HepG2 (cell line): ENCODE measurements around the gene DUSP15. TPM values are rescaled to one million over a fixed set of nuclear protein-coding genes. Genes with fewer than 3 reads are reported as not detected.

Experiments
- ATAC-seq: fragments of 200-7000 bp; cut with Tn5 transposase; 3 replicates; pipeline ENCODE4 v1.9.1; 2020; ENCODE audit warnings: mild to moderate bottlenecking, moderate library complexity
- BruUV-seq: library from RNA; stranded (reverse); fragments of 400-500 nt; replicated peaks from 2 replicates; lab custom pipeline; 2021; lab: Mats Ljungman, UMichigan
- CTCF ChIA-PET: fragments of 300-600 bp; formaldehyde crosslinking; extraction: SDS; loops from one replicate; lab custom pipeline; 2021; ENCODE audit warnings: low total read pairs, inconsistent platforms, low intra/inter-chr PET ratio; lab: Yijun Ruan, JAX
- POLR2A ChIA-PET: fragments of 350-600 bp; sonication (Branson Sonifier 250); formaldehyde crosslinking; loops from one replicate; lab custom pipeline; 2020; ENCODE audit warnings: antibody characterized with exemption, inconsistent platforms; lab: Yijun Ruan, JAX
- DNase-seq: peaks from one replicate; pipeline ENCODE4 v3.0.0-alpha.2; 2015; ENCODE audit warnings: low spot score
- FAIRE-seq: peaks from 3 replicates; lab custom pipeline; 2011; peaks lifted over from hg19 to GRCh38; lab: Jason Lieb, UNC
- H2AFZ ChIP-seq: one replicate; pipeline ENCODE4 v1.6.1; 2011; ENCODE audit warnings: low read length, inconsistent platforms
- H3K27ac ChIP-seq: fragments of 300-600 bp; 3 replicates; pipeline ENCODE4 v1.8.0; 2011; ENCODE audit warnings: mixed run types, mild to moderate bottlenecking, mixed read lengths, low read length, inconsistent platforms; ENCODE audit not compliant: insufficient read depth; ENCODE audit errors: extremely low read length
- H3K27me3 ChIP-seq, 2 experiments: fragments of 200-600 bp in 1 of 2; 2 replicates in 1 of 2; 3 replicates in 1 of 2; pipeline versions ENCODE4 v1.6.0 to v1.8.0; 2011; ENCODE audit warnings: low read length in 2 of 2, mild to moderate bottlenecking in 2 of 2, moderate library complexity in 2 of 2, inconsistent platforms in 1 of 2; ENCODE audit not compliant: insufficient read depth in 2 of 2, control insufficient read depth in 1 of 2
- H3K36me3 ChIP-seq, 2 experiments: fragments of 200-600 bp in 1 of 2; replicated peaks in 1 of 2; 2 replicates in 1 of 2; 3 replicates in 1 of 2; pipeline versions ENCODE4 v1.5.1 to v1.8.0; 2011; ENCODE audit warnings: low read length in 2 of 2, inconsistent platforms in 1 of 2; ENCODE audit not compliant: insufficient read depth in 2 of 2, control insufficient read depth in 1 of 2
- H3K4me1 ChIP-seq: 2 replicates; pipeline ENCODE4 v1.5.1; 2012; ENCODE audit warnings: low read length, inconsistent platforms; ENCODE audit not compliant: insufficient read depth
- H3K4me2 ChIP-seq: 2 replicates; pipeline ENCODE4 v1.6.0; 2011; ENCODE audit warnings: low read depth, low read length, inconsistent platforms
- H3K4me3 ChIP-seq, 3 experiments: fragments of 200-600 bp in 1 of 3; sonication (generic), shearing (Covaris generic) in 1 of 3; replicated peaks in 1 of 3; 2 replicates each; pipeline ENCODE4 v1.5.1; 2011 to 2016; ENCODE audit warnings: low read length in 3 of 3, inconsistent platforms in 2 of 3, low read depth in 2 of 3, mild to moderate bottlenecking in 2 of 3, control low read depth in 1 of 3, mixed read lengths in 1 of 3; ENCODE audit not compliant: insufficient read depth in 1 of 3
- H3K79me2 ChIP-seq: one replicate; pipeline ENCODE4 v1.6.1; 2011; ENCODE audit warnings: low read length, inconsistent platforms; ENCODE audit not compliant: insufficient read depth
- H3K9ac ChIP-seq: 2 replicates; pipeline ENCODE4 v1.6.0; 2011; ENCODE audit warnings: mild to moderate bottlenecking, low read depth, low read length, inconsistent platforms; ENCODE audit not compliant: insufficient read depth
- H3K9me3 ChIP-seq: 2 replicates; pipeline ENCODE4 v1.5.1; 2012; ENCODE audit warnings: mild to moderate bottlenecking, low read length
- H4K20me1 ChIP-seq: 2 replicates; pipeline ENCODE4 v1.6.0; 2011; ENCODE audit warnings: inconsistent platforms, mild to moderate bottlenecking, low read length, moderate library complexity; ENCODE audit not compliant: insufficient read depth
- ATF6 ChIP-seq: sonication (generic); formaldehyde crosslinking; conservative IDR thresholded peaks from 2 replicates; pipeline ENCODE4 v1.4.0; 2020; ENCODE audit warnings: missing genetic modification reagents
- CBX2 ChIP-seq, 2 experiments: fragments of 200-600 bp in 1 of 2; sonication (generic); formaldehyde crosslinking in 1 of 2; IDR thresholded peaks; 2 replicates each; pipeline versions ENCODE4 v1.7.0 to v1.8.1; 2018 to 2022; ENCODE audit warnings: low read depth in 2 of 2, low read length in 1 of 2, mild to moderate bottlenecking in 1 of 2, missing genetic modification reagents in 1 of 2
- FOSL2 ChIP-seq: sonication (generic); formaldehyde crosslinking; IDR thresholded peaks from 2 replicates; pipeline ENCODE4 v1.4.0; 2020; ENCODE audit warnings: missing genetic modification reagents
- NONO ChIP-seq, 2 experiments: fragments of 450-650 bp in 1 of 2; sonication (generic) in 1 of 2; formaldehyde crosslinking in 1 of 2; IDR thresholded peaks in 1 of 2; conservative IDR thresholded peaks in 1 of 2; 2 replicates each; pipeline versions ENCODE4 v1.6.1 to v1.8.0; 2017 to 2022; ENCODE audit warnings: mild to moderate bottlenecking in 1 of 2, missing genetic modification reagents in 1 of 2, moderate library complexity in 1 of 2
- SMAD3 ChIP-seq: sonication (generic); formaldehyde crosslinking; IDR thresholded peaks from 2 replicates; pipeline ENCODE4 v1.4.0; 2020; ENCODE audit warnings: missing genetic modification reagents
- THAP8 ChIP-seq: sonication (generic); formaldehyde crosslinking; IDR thresholded peaks from 2 replicates; pipeline ENCODE4 v1.5.1; 2020; ENCODE audit warnings: missing genetic modification reagents, mild to moderate bottlenecking, borderline replicate concordance
- ZNF263 ChIP-seq: sonication (generic); formaldehyde crosslinking; IDR thresholded peaks from 2 replicates; pipeline ENCODE4 v1.4.0; 2020; ENCODE audit warnings: missing genetic modification reagents
- ZNF550 ChIP-seq: sonication (generic); formaldehyde crosslinking; IDR thresholded peaks from 2 replicates; pipeline ENCODE4 v1.4.0; 2020; ENCODE audit warnings: mild to moderate bottlenecking, missing genetic modification reagents, borderline replicate concordance
- WGBS: methylation state at CpG from one replicate; pipeline ENCODE4 v1.1.6; 2017; ENCODE audit warnings: low lambda C conversion rate; 5-methylcytosine and 5-hydroxymethylcytosine counted together
- in situ Hi-C: cut with HindIII; loops from 2 replicates; pipeline ENCODE4 v1.10.0; 2017; ENCODE audit warnings: low pct_unique_long_range_greater_than_20kb; ENCODE audit not compliant: extremely low pct_ligation_motif_present
- intact Hi-C: fragments of 100-400 bp; cut with micrococcal nuclease; formaldehyde crosslinking; loops from one replicate; pipeline ENCODE4 v1.10.0; 2022; ENCODE audit not compliant: unreplicated experiment
- polyA plus RNA-seq, 8 experiments: library from polyadenylated mRNA; depleted of rRNA in 3 of 8; stranded (reverse) in 7 of 8; unstranded in 1 of 8; fragments of >200 nt; fragmentation: Illumina TruSeq in 4 of 8; extraction: Trizol in 4 of 8; gene quantifications; 2 replicates each; pipeline versions ENCODE4 v1.2.1 to v1.2.3, GENCODE V29; 2011 to 2016; ENCODE audit warnings: low read depth in 4 of 8, missing spikeins in 1 of 8, mixed read lengths in 1 of 8; ENCODE audit not compliant: insufficient read depth in 1 of 8
- total RNA-seq, 5 experiments: library from RNA; depleted of rRNA; stranded (reverse); fragments of >200 nt; fragmentation: Illumina TruSeq; extraction: Trizol; gene quantifications; 2 replicates each; pipeline ENCODE4 v1.2.3, GENCODE V29; 2016; ENCODE audit warnings: low read depth in 1 of 5

The DUSP15 gene
- total and polyA plus RNA-seq, 2 of the 13 experiments (the other 11 are each of a cell fraction or from before 2014, with no cell fraction given): 0.17 to 0.93 TPM

- ChIA-PET CTCF (no interaction called here), POLR2A (no interaction called here)
- no peaks in the 10 kb centered on the region for H3K79me2 ChIP-seq
- no peak overlapping the region for H3K4me2 ChIP-seq
- TF ChIP-seq THAP8 (no peak), CBX2 (IDR thresholded peaks at IDR 0.05; ENCODE audit: low read depth, low read length) (no peak), CBX2 (CRISPR knock-in tag; IDR thresholded peaks at IDR 0.05; ENCODE audit: low read depth) (no peak), SMAD3 (CRISPR knock-in tag) (no peak), ZNF263 (CRISPR knock-in tag) (peak; percentile 50; the same call in 1 of the 2 replicates), NONO (IDR thresholded peaks at IDR 0.05) (no peak), NONO (CRISPR knock-in tag; conservative IDR thresholded peaks at IDR 0.05) (no peak), FOSL2 (CRISPR knock-in tag) (0 out of 2 replicates have a peak, but pooled peaks have one; percentile 16), ZNF550 (CRISPR knock-in tag) (no peak), ATF6 (CRISPR knock-in tag) (no peak)
- H3K9me3 ChIP-seq: no peaks in the 10 kb centered on the region
- ATAC-seq (no peak), DNase-seq (no peak), FAIRE-seq (no peak)
- H3K4me3 ChIP-seq: no peak overlapping the region
- no peak overlapping the region for H2AFZ ChIP-seq
- no peak overlapping the region for H3K27ac ChIP-seq
- no peaks in the 10 kb centered on the region for H4K20me1 ChIP-seq
- H3K27me3 ChIP-seq: peaks cover 11 to 28% of the 10 kb centered on the region in 2 experiments; a peak in 4 of 5 replicates
- peaks cover 39% of the 10 kb centered on the region for H3K4me1 ChIP-seq
- intact Hi-C loops (no loop called here), in situ Hi-C loops (no loop called here)
- no peaks in the 10 kb centered on the region for H3K36me3 ChIP-seq
- WGBS: 24% methylated on average over 3 of the region's 3 CpGs
- no TSS peak for BruUV-seq
- H3K9ac ChIP-seq: no peak overlapping the region
These were observed 32.4 kb downstream of the DUSP15 start for GRCh38 chr20:31837896-31838397.
